Measurements from ENCODE around the gene MTHFSD. TPM values are rescaled to one million over a fixed set of nuclear protein-coding genes. Genes with fewer than 3 reads are reported as not detected.

The MTHFSD gene
- total and polyA plus RNA-seq, 4 donors: 9.4 to 28.5 (median 16.6) TPM

DNA sequence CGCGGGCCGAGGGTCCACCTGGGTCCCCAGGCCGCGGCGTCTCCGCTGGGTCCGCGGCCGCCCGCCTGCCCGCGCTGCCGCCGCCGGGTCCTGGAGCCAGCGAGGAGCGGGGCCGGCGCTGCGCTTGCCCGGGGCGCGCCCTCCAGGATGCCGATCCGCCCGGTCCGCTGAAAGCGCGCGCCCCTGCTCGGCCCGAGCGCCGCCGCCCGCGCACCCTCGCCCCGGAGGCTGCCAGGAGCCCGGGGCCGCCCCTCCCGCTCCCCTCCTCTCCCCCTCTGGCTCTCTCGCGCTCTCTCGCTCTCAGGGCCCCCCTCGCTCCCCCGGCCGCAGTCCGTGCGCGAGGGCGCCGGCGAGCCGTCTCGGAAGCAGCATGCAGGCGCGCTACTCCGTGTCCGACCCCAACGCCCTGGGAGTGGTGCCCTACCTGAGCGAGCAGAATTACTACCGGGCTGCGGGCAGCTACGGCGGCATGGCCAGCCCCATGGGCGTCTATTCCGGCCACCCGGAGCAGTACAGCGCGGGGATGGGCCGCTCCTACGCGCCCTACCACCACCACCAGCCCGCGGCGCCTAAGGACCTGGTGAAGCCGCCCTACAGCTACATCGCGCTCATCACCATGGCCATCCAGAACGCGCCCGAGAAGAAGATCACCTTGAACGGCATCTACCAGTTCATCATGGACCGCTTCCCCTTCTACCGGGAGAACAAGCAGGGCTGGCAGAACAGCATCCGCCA lies 12.1 kb upstream of the MTHFSD start:
- Histone ChIP-seq H3K4me1 (ENCODE audit: control insufficient read depth in 5 of 5, insufficient read depth in 5 of 5, low read length in 5 of 5) (peaks cover 0 to 10% (median 4%) of the 10 kb centered on the region in 5 donors), H3K36me3 (ENCODE audit: control insufficient read depth in 4 of 4, insufficient read depth in 4 of 4, low read length in 4 of 4) (no peaks in the 10 kb centered on the region), H3K27ac (ENCODE audit: low read depth in 1 of 2, low read length in 1 of 2) (peak overlapping the region; percentile 60 to 86), H3K9ac (ENCODE audit: insufficient read depth in 1 of 2, low read length in 2 of 2) (no peak overlapping the region), H3K9me3 (ENCODE audit: control insufficient read depth in 4 of 4, insufficient read depth in 3 of 4, low read length in 3 of 4) (peaks cover 0 to 2% (median 0%) of the 10 kb centered on the region in 4 donors), H3K4me3 (peak overlapping the region; percentile 13), H3K27me3 (ENCODE audit: control insufficient read depth in 3 of 3, insufficient read depth in 3 of 3, low read length in 2 of 3) (peaks cover 9 to 68% (median 63%) of the 10 kb centered on the region in 3 donors)
- peak in 1 of 3 donors; percentile 50 for DNase-seq
- ATAC-seq (ENCODE audit: insufficient read depth, low FRiP score): no peak
- 1 to 2% methylated on average over 79 to 88 of the region's 88 CpGs for WGBS, 2 donors
- TF ChIP-seq, protein P1, sequence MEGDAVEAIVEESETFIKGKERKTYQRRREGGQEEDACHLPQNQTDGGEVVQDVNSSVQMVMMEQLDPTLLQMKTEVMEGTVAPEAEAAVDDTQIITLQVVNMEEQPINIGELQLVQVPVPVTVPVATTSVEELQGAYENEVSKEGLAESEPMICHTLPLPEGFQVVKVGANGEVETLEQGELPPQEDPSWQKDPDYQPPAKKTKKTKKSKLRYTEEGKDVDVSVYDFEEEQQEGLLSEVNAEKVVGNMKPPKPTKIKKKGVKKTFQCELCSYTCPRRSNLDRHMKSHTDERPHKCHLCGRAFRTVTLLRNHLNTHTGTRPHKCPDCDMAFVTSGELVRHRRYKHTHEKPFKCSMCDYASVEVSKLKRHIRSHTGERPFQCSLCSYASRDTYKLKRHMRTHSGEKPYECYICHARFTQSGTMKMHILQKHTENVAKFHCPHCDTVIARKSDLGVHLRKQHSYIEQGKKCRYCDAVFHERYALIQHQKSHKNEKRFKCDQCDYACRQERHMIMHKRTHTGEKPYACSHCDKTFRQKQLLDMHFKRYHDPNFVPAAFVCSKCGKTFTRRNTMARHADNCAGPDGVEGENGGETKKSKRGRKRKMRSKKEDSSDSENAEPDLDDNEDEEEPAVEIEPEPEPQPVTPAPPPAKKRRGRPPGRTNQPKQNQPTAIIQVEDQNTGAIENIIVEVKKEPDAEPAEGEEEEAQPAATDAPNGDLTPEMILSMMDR (IDR thresholded peaks at IDR 0.05; ENCODE audit: control extremely low read depth, extremely low read depth): no peak

DNA sequence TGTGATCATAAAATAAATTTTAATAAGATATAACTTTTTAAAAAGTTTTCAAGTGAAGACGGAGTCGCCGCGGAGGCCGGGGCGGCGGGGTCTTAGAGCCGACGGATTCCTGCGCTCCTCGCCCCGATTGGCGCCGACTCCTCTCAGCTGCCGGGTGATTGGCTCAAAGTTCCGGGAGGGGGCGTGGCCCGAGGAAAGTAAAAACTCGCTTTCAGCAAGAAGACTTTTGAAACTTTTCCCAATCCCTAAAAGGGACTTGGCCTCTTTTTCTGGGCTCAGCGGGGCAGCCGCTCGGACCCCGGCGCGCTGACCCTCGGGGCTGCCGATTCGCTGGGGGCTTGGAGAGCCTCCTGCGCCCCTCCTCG lies 11.5 kb upstream of the MTHFSD start, which contains the start of gene FOXC2:
Gene FOXC2 (plus strand): TSS at position 229 of the 365 bp plus-strand sequence. CDS start 507 bp downstream, outside the sequence.
- no peak for ATAC-seq (ENCODE audit: insufficient read depth, low FRiP score)
- DNase-seq: peak; percentile 94 to 97 (median 96)
- Histone ChIP-seq H3K36me3 (ENCODE audit: control insufficient read depth in 4 of 4, insufficient read depth in 4 of 4, low read length in 4 of 4) (no peaks in the 10 kb centered on the region), H3K9me3 (ENCODE audit: control insufficient read depth in 4 of 4, insufficient read depth in 3 of 4, low read length in 3 of 4) (peaks cover 0 to 2% (median 0%) of the 10 kb centered on the region in 4 donors), H3K4me1 (ENCODE audit: control insufficient read depth in 5 of 5, insufficient read depth in 5 of 5, low read length in 5 of 5) (peaks cover 0 to 10% (median 4%) of the 10 kb centered on the region in 5 donors), H3K27me3 (ENCODE audit: control insufficient read depth in 3 of 3, insufficient read depth in 3 of 3, low read length in 2 of 3) (peaks cover 9 to 62% (median 58%) of the 10 kb centered on the region in 3 donors), H3K27ac (ENCODE audit: low read depth in 1 of 2, low read length in 1 of 2) (peak within 1 kb of the TSS; percentile 60 to 86), H3K9ac (ENCODE audit: insufficient read depth in 1 of 2, low read length in 2 of 2) (no peak within 1 kb of the TSS), H3K4me3 (peak within 1 kb of the TSS; percentile 13)
- WGBS, 2 donors: 0 to 3% methylated on average over 30 of the region's 30 CpGs
- TF ChIP-seq, protein P1 (IDR thresholded peaks at IDR 0.05; ENCODE audit: control extremely low read depth, extremely low read depth): no peak

DNA sequence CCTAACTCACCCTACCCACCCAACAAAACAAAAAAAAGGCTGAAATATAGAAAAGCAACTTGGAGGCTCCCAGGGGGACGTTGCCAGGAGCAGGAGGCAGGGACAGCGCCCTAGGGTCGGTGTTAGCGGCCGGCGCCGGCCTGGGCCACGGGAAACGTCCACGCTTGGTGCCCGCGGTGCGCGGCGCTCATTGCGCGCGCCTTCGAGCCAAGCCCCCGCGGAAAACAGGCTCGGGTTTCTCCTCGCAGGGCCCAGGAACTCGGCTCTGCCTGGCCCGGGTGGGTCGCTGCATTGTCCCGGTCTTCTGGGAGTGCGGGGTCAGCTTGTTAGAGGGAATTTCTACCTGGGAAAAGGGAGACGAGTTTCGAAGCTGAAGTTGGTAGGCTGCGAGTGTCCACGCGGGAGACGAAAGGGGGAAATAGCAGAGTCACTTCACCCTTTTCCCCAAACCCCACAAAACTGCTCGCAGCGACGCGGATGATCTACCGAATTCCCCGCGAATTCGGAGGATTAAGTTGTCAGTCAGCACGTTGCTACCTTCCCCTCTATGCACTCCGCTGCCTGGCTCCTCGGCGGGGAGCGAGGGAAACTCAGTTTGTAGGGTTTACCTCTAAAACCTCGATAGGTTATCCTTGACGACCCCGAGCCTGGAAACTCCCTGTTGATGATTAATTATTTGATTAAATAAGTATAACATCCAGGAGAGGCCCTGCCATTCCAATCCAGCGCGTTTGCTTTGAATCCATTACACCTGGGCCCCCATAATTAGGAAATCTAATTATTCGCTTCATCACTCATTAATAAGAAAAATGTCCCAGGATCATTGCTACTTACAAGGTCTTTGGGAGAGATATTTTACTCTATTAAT lies 10.8 kb upstream of the MTHFSD start:
- TF ChIP-seq, protein P1 (IDR thresholded peaks at IDR 0.05; ENCODE audit: control extremely low read depth, extremely low read depth): no peak
- H3K36me3 ChIP-seq (ENCODE audit: control insufficient read depth in 4 of 4, insufficient read depth in 4 of 4, low read length in 4 of 4): no peaks in the 10 kb centered on the region
- H3K9ac ChIP-seq (ENCODE audit: insufficient read depth in 1 of 2, low read length in 2 of 2): no peak overlapping the region
- H3K27me3 ChIP-seq (ENCODE audit: control insufficient read depth in 3 of 3, insufficient read depth in 3 of 3, low read length in 2 of 3): peaks cover 9 to 56% (median 52%) of the 10 kb centered on the region in 3 donors
- H3K9me3 ChIP-seq (ENCODE audit: control insufficient read depth in 4 of 4, insufficient read depth in 3 of 4, low read length in 3 of 4): peaks cover 0 to 2% (median 0%) of the 10 kb centered on the region in 4 donors
- WGBS, 2 donors: 7% methylated on average over 53 of the region's 53 CpGs
- no peak overlapping the region for H3K27ac ChIP-seq (ENCODE audit: low read depth in 1 of 2, low read length in 1 of 2)
- H3K4me3 ChIP-seq: no peak overlapping the region
- peaks cover 0 to 10% (median 4%) of the 10 kb centered on the region in 5 donors for H3K4me1 ChIP-seq (ENCODE audit: control insufficient read depth in 5 of 5, insufficient read depth in 5 of 5, low read length in 5 of 5)
- DNase-seq (no peak), ATAC-seq (ENCODE audit: insufficient read depth, low FRiP score) (no peak)
